ENCODE measurements around the gene GABRB2.

The GABRB2 gene

DNA sequence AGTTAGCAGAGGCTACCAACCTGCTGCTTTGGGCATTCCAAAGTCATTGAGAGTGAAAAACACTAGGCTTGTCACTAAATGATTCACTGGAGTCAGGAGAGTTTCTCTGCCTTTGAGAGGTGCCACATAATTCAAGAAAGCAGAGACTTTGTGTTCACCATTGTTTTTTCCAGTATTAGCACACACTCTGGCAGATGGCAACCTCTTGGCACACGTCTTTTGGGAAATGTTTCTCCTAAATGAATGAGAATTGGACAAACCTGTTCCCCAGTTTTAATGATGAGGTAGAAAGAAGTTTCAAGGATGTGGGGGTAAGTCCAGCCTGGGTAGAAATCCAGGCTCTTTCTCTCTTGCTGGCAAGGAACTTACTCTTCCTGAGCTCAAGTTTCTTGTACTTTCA lies 259.1 kb downstream of the GABRB2 start:
- DNase-seq: no peak
- Histone ChIP-seq H3K27ac (no peak overlapping the region), H3K4me3 (no peak overlapping the region), H3K4me1 (no peaks in the 10 kb centered on the region), H3K9me3 (no peaks in the 10 kb centered on the region), H3K36me3 (no peaks in the 10 kb centered on the region), H3K27me3 (no peaks in the 10 kb centered on the region)
- no peak for TF ChIP-seq CTCF (IDR thresholded peaks at IDR 0.05)
- intact Hi-C loops (cut with DNase I; ENCODE audit: low total_unique reads): no loop called here

- H3K27ac ChIP-seq: no peak overlapping the region
- H3K9me3 ChIP-seq: no peaks in the 10 kb centered on the region
- TF ChIP-seq CTCF (IDR thresholded peaks at IDR 0.05): no peak
- DNase-seq: no peak
- no peaks in the 10 kb centered on the region for H3K36me3 ChIP-seq
- H3K4me1 ChIP-seq: no peaks in the 10 kb centered on the region
- no peak overlapping the region for H3K4me3 ChIP-seq
- intact Hi-C loops (cut with DNase I; ENCODE audit: low total_unique reads): no loop called here
- no peaks in the 10 kb centered on the region for H3K27me3 ChIP-seq
Measured at GRCh38 chr5:161286066-161286655, 260.4 kb downstream of the GABRB2 start.

DNA sequence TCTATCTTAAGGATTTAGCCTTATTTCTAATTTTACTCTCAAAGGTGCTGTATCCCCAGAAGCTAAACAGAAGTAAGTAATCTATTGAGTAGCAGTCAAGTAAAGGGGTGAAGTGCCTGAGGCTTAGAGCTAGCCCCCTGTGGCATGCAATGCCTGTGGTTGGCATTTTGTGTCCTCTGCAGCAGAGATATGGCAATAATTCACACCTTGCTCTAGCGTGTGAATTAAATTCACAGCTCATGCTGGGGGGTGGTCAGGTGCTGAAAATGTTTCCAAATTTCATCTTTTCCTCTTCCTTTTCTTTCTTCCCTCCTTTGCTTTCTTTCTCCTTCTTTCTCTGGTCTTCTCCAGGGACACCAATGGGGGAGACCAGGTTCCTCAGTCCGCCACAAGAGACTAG lies 262.1 kb downstream of the GABRB2 start:
- no peak for DNase-seq
- Histone ChIP-seq H3K4me3 (no peak overlapping the region), H3K4me1 (no peaks in the 10 kb centered on the region), H3K36me3 (no peaks in the 10 kb centered on the region), H3K9me3 (peaks cover 0 to 3% (median 0%) of the 10 kb centered on the region in 3 donors), H3K27me3 (no peaks in the 10 kb centered on the region), H3K27ac (no peak overlapping the region)
- intact Hi-C loops (cut with DNase I; ENCODE audit: low total_unique reads): no loop called here
- no peak for TF ChIP-seq CTCF (IDR thresholded peaks at IDR 0.05)

- no peaks in the 10 kb centered on the region for H3K4me1 ChIP-seq
- no peak for DNase-seq
- intact Hi-C loops (cut with DNase I; ENCODE audit: low total_unique reads): no loop called here
- H3K9me3 ChIP-seq: peaks cover 0 to 3% (median 0%) of the 10 kb centered on the region in 3 donors
- no peak overlapping the region for H3K4me3 ChIP-seq
- no peak for TF ChIP-seq CTCF (IDR thresholded peaks at IDR 0.05)
- H3K27ac ChIP-seq: no peak overlapping the region
- H3K36me3 ChIP-seq: no peaks in the 10 kb centered on the region
- H3K27me3 ChIP-seq: no peaks in the 10 kb centered on the region
Measured at GRCh38 chr5:161283296-161283695, 263.2 kb downstream of the GABRB2 start.

GRCh38 chr5:161278739-161279660 lies 267.5 kb downstream of the GABRB2 start:
- H3K9me3 ChIP-seq: peaks cover 0 to 3% (median 0%) of the 10 kb centered on the region in 3 donors
- no peak for DNase-seq
- no peak overlapping the region for H3K4me3 ChIP-seq
- no peak for TF ChIP-seq CTCF (IDR thresholded peaks at IDR 0.05)
- H3K27me3 ChIP-seq: no peaks in the 10 kb centered on the region
- H3K27ac ChIP-seq: no peak overlapping the region
- no peaks in the 10 kb centered on the region for H3K36me3 ChIP-seq
- intact Hi-C loops (cut with DNase I; ENCODE audit: low total_unique reads): no loop called here
- no peaks in the 10 kb centered on the region for H3K4me1 ChIP-seq
